Measurements from ENCODE around the gene ST6GALNAC4.

ST6GALNAC4 gene

GRCh38 chr9:127928676-127929624 lies 12.1 kb upstream of the ST6GALNAC4 start:
- DNase-seq, result no peak

- DNase-seq, result no peak
These were observed 11.3 kb upstream of the ST6GALNAC4 start for GRCh38 chr9:127927988-127928675.

GRCh38 chr9:127927201-127927987 lies 10.6 kb upstream of the ST6GALNAC4 start:
- no peak for DNase-seq

- no peak for DNase-seq
These were observed 10.0 kb upstream of the ST6GALNAC4 start for GRCh38 chr9:127926906-127927200.

- no peak for DNase-seq
These were observed 9.4 kb upstream of the ST6GALNAC4 start for GRCh38 chr9:127925959-127926905.

- no peak for DNase-seq
These were observed 8.0 kb upstream of the ST6GALNAC4 start for GRCh38 chr9:127924736-127925444.

- no peak for DNase-seq
These were observed 6.9 kb upstream of the ST6GALNAC4 start for GRCh38 chr9:127923771-127924170.

GRCh38 chr9:127923046-127923445 lies 6.2 kb upstream of the ST6GALNAC4 start:
- no peak for DNase-seq

GRCh38 chr9:127921557-127922120 lies 4.8 kb upstream of the ST6GALNAC4 start:
- DNase-seq, result peak; percentile 85

GRCh38 chr9:127920794-127921193 lies 4.0 kb upstream of the ST6GALNAC4 start:
- no peak for DNase-seq

- no peak for DNase-seq
These were observed 2.5 kb upstream of the ST6GALNAC4 start for GRCh38 chr9:127919253-127919815.

- no peak for DNase-seq
These were observed 1.6 kb upstream of the ST6GALNAC4 start for GRCh38 chr9:127918183-127919107.

- no peak for DNase-seq
These were observed 762 bp upstream of the ST6GALNAC4 start for GRCh38 chr9:127917603-127918002.

- no peak for DNase-seq
These were observed 781 bp downstream of the ST6GALNAC4 start for GRCh38 chr9:127915801-127916719.

- DNase-seq, result no peak
These were observed 1.5 kb downstream of the ST6GALNAC4 start for GRCh38 chr9:127915325-127915752.

GRCh38 chr9:127913682-127914081 lies 3.2 kb downstream of the ST6GALNAC4 start:
- no peak for DNase-seq

- no peak for DNase-seq
These were observed 4.0 kb downstream of the ST6GALNAC4 start for GRCh38 chr9:127912882-127913281.

- no peak for DNase-seq
These were observed 4.5 kb downstream of the ST6GALNAC4 start for GRCh38 chr9:127912296-127912695.

Measured in right forelimb (tissue), 1 donor.